Activated CD4-positive, CD25-positive, alpha-beta regulatory T cell treated with anti-CD3 and anti-CD28 coated beads, Interleukin-2, amount 50 U/mL, for 24 hours (primary cell): ENCODE data around the gene MSI2.

Experiments
- ATAC-seq, 2 donors: fragments of 150-1000 bp; cut with Tn5 transposase; one replicate each; pipeline ENCODE4 v1.10.0; 2021; ENCODE audit warnings: mild to moderate bottlenecking in 1 of 2, moderate library complexity in 1 of 2

Gene MSI2

DNA sequence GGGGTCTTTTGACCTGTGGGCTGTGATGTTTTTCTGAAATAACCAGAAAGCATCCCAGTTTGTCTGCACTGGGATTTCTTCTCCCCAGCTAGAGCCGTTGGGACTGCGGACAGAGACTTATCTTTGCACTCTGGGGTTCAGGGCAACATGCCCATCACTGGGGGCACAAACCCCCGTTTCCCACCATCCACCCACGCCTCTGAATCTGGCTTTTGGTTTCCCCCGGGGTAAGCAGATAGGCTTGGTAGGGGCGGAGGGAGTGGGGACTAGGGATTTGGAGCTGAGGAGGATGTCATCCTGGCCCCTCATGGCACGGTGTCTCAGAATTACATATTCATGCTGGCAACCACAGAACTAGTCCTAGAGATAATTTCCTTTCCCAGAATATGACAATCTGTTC is 420.2 kb downstream of the MSI2 start:
- ATAC-seq: no peak

DNA sequence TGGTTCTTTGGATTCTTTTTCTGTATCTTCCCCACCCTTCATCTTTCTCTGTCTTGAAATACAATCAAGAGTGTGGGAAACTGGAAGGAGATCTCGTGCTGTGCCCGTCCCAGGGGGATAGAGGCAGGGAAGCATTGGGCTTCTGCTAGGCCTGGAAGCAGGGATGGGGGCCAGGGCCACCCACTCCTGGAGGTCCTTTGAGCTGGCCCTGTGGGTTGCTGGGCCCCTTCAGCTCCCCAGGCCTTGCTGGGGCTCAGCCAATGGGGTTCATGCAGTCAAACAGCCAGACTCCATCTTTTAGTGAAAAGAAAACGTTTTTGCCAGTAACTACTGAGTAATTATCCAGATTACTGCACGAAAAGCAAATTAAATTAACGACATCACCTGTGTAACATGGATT is 421.0 kb downstream of the MSI2 start:
- no peak for ATAC-seq

DNA sequence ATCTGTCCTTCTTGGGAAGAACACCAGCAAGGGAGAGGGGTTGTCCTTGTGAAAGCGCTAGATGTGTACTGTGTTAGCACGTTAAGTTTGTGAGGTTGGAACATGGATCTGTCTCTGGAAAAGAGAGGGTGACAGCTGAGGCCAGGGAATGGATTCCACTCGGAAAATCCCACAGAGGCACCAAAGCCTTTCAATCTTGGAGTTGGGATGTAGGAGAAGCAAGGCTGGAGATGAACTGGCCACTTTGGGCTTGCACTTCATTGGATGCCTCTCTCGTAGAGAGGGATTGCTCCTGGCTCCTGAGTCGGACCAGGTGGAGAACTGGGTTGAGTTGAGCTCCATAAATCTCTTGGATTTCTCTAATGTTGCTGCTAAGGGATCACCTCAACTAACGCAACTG is 421.5 kb downstream of the MSI2 start:
- ATAC-seq: no peak

DNA sequence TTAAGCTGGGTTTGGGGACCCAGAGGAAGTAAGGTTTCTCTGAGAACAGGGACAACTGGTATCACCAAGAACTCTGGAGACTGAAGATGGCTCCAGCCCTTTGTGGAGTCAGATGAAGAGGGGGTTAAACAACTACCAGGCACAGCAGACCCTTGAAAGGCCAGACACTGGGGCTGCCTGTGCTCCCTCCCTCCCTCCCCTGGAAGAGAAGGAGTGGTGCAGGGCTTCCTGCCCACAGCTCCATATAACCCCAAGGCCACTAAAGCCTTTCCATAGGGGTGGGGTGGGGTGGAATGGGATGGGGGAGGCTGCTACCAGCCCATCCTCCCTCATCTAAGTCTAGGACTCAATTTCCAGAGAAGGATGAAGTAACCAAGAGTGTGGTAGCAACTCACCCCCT is 422.1 kb downstream of the MSI2 start:
- ATAC-seq: no peak

DNA sequence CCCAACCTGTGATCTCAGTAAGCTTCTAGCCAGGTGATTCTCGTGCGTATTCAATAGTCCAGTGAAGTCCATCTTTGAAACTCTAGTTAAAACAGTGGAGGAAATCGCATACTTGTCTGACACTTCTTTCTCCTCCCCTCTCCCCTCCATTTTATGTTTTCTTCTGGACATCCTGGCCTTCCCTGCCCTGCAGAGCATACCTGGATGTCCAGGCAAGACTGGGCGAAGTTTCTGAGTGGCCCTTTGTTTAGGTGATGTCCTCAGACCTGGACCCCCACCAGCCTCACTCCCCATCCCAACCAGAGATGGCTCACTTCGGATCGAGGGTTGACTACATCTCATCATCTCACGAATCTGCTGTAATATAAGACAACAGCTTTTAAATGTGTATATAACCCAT is 423.0 kb downstream of the MSI2 start:
- ATAC-seq: no peak

DNA sequence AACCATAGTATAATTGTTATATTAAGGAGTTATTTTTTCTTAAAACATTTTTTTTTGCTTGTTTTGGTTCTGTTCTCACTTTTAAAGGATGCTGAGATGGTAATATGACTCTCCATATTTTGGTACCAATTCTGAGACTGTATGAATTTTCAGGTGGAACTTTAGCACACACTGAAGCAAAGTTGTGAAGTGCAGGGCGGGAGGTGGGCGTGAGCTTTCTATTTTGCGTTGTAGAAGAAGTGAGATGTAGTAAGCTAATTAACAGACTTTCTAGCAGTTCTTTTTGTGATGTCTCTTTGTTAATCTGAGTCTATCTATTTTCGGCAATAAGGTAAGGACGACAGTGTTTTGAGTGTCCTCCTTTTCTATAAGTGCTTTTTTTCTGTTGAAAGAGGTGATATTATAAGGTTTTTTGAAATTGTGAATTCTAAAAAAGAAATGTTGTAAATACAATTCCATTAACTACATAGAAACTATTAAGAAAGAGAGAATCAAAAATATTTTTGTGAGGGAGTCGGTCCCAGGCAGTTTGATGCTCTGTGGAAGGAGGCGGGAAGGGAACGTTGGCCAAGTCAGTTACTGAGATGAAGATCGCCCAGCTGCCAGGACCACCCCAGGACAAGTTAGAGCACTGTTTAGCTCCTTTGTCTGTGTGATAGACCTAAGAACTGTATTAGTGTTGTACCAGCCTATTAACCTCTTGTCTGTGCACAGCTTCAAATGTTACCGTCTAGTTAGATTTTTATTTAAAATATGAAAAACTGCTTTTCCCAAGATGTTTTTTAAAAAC is 423.8 kb downstream of the MSI2 start:
- ATAC-seq: no peak

DNA sequence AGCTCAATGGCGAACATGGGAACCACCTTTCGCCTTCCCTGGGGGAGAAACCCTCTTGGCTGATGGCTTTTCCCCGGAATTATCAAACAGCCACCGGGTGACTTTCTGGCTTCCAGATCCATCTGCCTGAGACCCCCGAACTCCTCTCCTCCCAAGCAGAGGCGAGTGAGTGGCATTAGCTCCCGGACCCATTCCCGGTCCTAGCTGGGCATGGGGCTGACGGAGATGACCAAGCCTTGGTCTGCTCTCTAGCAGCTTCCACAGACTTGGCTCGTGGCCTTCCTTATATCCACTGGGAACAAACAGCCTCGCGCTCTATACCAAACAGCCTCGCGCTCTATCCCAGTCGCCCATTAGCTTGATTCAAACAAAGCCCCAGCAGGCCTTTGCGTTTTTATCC is 426.4 kb downstream of the MSI2 start:
- no peak for ATAC-seq

DNA sequence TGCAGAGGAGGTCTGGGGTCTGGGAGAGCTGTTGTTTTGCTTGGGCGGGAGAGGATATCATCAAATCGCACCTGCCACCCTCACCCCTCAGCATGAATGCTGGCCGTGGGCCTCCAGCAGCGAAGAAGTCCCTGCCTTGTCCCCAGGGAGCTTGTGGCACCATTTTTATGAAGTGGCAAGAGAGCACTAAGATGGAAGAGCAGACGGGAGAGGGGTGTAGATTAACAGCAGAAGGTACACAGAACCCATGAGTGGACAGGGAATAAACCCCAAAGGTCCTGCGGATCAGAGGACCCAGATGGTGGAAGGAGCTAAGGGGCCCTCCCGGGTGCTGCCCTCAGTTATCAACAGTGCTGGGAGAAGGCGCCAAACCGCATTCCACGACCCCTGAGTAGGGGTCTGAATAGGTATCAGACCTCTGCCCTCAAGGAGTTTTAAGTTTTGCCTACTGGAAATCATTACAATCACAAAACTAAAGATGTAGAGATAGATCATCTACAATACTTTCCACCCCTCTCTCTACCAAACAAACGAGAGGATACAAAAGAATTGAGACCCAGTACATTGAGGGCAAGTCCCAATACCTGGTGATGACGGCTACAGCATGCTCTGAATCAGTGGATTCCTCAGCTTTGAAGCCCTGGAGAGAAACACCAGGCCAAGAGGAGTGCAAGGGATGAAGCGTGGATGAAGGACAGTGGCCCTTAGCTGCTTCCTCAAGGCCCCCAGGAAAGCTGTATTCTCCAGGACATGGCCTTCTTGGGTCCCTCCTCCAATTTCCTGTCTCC is 428.6 kb downstream of the MSI2 start:
- ATAC-seq: no peak

DNA sequence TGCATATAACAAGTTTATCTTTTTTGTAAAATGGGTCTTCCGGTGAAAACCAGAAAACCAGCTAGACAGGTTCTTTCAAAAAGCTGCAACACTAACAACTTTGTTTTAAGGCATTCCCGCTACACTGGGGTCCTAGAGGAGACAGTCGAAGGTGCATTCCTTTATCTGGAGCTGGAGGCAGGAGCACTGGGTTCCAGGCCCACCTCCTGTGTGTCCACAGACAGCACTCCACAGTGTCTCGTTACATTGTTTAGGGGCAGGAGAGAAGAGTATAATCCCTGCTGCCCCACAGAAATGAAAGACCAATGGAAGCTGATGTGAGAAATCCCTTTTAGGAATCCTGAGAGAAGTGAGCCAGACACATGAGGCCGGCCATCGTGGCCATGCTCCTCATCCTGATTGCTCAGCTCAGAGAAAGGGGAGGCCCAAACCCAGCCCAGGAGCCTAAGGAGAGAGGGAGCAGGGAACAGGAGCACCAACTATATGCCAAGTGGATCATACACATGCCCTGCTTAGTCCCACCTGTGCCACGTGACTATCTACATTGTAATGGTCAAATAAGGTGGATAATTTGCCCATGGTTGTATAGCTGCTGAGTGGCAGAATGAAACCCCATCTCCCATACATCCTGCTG is 429.3 kb downstream of the MSI2 start:
- no peak for ATAC-seq

DNA sequence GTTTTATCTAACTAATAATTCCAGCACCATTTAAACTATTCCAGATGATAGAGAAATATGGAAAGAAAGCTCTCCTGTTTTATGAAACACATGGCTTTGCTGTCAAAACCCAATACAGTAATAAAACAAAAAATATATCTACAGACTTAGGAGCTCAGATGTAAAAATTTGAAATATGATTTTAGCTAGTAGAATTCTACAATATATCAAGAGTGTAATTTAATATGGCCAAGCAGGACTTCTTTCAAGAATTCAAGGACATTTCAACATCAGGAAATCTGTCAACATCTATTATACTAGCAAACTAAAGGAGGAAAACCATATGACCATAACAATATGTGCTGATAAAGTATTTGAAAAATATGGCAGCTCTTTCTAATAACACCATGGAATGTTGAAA is 431.3 kb downstream of the MSI2 start:
- no peak for ATAC-seq

DNA sequence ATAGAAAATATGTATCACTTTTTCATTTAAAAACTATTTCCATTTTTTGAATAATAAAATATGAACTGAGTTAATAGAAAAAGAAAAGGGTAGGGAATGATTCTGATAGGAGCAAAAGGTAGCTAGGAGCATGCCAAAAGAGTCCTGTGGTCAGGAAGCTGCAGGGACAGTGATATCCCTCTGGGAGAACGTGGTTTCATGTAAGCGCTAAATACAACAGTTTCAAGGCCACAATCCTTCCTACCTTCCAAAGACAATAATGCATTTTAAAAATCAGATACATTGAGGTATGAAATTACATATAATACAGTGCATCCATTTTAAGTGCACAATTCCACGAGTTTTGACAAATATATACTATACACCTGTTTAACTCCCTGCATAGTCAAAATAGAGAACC is 432.9 kb downstream of the MSI2 start:
- ATAC-seq: no peak

DNA sequence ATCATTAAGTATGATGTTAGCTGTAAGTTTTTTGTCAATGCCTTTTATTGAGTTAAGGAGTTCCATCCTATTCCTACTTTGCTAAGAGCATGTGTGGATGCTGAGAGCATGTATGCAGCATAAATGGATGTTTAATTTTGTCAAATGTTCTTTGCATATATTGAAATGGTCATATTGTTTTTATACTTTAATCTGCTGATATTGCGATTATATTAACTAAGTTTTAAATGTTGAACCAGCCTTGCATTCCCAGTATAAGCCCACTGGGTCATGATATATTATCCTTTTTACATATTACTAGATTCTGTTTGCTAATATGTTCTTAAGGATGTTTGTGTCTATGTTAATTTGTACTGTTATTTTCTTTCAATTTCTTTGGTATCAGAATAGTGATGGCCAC is 435.6 kb downstream of the MSI2 start:
- ATAC-seq: no peak

DNA sequence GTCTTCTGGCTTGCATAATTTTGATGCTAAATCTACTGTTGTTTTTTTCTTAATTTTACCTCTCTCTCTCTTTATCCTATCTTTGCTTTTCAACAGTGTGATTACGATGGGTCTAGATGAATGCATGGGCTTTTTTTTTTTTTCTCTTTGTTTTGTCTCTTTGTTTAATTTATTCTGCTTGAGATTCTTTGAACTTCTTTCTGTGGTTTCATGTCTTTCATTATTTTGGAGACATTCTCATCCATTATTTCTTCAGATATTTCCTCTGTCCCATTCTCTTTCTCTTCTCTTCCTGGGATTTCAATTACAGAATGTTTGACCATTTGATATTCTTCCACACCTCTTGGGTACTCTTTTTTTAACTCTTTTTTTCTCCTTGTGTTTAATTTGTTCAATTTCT is 436.4 kb downstream of the MSI2 start:
- ATAC-seq: no peak

DNA sequence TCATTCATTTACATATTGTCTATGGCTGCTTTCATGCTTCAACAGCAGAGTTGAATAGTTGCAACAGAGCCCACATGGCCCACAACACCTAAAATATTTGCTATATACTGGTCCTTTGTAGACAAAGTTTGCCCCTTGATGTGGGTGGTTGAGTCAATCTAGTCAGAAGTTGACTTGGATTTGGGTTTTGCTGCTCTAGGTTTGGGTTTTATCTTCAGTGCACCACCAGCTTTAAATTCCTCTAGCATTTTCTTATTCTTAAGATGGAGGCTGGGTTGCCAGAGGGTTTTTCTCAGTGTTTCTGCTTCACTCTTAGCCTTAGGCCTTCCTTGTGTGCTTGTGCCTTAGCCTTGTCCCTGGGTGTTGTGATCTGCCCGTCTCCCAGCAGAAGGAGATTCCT is 437.7 kb downstream of the MSI2 start:
- no peak for ATAC-seq

DNA sequence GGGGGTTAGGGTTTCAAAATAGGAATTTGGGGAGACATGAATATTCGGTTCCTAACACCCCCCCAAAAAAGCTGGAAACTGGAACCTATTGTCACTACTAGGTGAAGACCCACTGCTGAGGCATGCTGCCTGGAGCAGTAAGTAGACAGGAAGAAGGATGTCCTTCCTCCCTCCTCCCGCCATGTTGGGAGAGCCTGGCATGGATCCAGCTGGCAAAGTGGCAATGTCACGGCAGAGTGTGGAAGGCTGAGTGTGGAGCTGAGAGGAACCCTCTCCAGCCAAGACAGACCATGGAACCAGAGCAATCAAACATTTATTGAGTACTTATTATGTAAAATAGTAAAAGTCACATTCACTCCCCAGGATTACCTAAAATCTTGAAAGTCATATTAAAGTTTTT is 439.7 kb downstream of the MSI2 start:
- no peak for ATAC-seq

DNA sequence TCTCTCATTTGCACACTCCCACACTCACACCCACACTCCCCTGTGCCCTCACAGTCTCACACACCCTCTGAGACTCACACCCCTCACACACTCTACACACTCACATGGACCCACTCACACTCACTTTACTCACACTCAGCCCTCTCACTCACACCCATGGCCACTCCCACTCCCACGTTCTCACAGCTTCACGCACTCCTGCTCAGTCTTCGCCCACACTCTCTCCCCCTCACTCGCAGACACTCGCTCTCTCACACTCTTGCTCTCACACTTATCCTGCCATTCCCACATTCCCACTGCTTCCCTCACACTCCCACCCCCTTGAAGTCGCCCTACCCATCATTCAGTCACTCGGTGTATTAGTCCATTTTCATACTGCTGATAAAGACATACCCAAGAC is 440.9 kb downstream of the MSI2 start:
- no peak for ATAC-seq

DNA sequence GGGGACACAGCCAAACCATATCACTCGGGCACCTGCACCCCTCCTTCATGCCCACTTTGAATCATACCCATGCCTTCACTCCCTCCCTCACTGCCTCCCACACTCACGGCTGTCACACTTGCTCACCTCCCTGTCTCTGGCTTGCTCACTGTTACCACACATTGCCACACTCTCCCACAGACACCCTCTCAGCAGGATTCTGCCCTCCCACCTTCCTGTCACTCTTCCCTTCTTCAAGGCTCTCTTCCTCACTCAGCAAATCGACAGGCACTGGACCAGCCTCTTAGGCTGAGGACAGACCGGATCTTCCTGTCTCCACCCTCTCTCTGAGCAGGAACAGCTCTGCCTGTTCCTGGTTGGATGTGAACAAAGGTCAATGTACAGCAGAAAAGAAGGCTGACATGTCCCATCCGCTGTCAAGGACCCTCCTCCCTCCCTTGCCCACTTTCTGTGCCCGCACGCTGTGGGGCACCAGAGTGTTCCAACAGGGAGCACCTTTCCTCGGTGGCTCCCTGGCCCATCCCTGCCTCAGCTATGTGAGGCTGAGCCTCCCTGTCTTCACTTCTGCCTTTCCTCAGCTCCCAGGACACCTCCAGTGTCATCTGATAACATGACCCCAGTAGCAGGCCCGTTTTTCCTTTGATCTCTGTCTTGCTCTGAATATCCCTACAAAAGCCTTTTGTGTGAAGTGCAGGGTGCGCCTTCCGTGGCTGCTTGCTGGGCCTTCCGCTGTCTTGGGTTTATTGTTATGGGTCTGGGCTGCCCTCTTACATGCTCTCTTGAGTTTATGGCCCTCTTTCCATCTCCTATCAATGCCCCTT is 441.8 kb downstream of the MSI2 start:
- ATAC-seq: peak in 1 of 2 donors; percentile 45

DNA sequence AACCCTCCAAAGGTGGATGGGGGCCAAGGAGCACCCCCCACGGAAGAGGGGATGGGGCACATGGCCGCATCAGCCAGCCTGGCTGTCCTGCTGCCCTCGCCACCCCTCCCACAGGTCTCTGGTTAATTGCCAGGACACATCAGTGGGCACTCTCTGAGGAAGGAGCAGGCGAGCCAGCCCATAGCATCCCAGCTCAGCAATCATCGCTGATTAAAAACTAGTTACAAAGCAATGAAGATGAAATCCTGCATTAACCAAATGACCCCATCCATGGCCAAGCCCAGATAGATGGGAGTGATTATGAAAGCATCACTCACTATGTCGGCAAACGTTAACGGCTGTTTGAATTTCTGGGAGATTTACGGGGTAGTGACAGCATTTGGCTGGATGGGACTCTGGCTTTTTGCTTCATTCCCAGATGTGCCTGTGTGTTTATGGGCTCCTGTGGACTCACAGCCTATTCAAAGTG is 443.5 kb downstream of the MSI2 start:
- no peak for ATAC-seq

DNA sequence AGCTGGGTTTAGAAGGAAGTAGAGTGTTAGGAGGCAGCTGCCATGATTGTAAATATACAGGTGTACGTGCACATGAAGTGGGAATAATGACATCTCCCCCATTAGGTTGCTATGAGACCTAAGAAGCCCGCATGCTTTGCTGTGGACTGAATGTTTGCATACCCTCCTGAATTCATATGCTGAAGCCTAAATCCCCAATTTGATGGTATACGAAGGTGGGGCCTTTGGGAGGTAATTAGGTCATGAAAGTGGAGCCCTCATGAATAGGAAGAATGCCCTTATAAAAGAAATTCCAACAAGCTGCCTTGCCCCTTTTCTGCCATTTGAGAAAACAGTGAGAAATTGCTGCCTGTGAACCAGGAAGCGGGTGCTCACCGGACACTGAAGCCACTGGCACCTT is 444.8 kb downstream of the MSI2 start:
- no peak for ATAC-seq

DNA sequence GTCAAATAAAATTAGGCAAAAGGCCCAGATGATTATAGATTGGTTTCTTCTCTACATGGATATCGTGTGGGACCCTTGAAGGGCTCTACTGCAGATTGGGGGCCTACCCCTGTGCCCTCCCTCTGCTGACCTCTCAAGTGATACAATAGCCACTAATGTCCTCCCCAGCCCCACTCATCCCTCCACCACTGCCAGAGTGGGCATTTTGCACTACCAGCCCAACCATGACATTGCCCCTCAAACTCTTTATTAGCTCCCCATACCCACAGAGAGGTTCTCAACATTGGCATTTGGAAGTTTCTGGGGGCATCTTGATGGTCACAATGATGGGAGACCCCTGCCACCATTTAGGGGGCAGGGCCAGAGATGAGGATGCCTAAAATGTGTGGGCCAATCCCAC is 446.9 kb downstream of the MSI2 start:
- ATAC-seq: no peak

DNA sequence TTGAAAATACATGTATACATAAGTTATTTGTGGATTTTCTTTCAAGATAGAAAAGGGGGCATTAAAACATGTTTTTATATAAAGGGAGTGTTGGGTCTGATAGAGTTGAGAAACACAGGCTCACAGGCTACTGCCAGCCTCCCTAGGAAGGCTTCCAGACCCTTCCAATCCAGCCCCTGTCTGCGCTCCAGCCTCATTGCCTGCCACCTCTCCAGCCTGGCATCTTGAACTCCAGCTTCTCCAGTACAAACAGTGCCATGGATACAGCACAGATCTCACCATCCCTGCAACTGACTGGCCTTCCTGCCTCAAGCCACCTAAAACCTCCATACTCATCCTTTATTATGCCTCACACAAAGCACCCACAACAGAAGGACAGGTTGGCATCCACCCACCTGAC is 448.1 kb downstream of the MSI2 start:
- ATAC-seq: no peak

DNA sequence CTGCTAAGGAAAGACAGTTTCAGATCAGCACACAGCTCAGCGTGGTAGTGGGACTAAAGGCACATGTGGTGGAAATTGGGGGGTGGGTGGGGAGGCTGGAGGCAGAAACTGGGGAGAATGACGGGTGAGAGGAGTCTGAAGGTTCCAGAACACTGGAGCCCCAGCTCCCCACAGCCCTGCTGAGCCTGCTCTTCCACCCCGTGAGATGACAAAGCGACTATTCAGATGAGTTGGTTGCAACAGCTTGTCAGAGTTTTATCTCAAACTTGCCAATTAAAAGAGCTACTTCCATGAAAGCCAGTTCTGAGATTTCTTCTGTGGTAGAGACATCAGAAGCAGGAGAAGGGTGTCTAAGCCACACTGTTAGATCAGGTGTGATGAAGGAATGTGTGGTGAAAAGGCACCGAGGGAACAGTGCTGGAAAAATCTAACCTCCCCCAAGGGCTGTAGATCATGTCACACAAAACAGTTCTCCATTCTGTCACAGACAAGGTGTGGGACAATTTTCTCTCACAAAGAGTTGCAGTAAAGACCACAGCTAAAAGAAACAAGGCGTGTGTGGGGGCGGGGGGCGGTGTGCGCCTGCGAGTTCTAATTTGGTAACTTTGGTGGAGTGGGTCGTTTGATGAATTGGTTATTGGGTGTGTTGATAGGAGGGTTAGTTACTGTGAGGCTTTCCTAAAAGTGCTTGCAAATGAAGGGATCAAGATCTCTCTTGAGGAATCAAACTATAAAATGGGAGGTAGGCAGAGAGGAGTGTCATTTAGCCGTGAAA is 449.8 kb downstream of the MSI2 start:
- no peak for ATAC-seq
